ENCODE data around the gene SEMA6B. TPM values are rescaled to one million over a fixed set of nuclear protein-coding genes. Genes with fewer than 3 reads are reported as not detected.

SEMA6B gene
- total and polyA plus RNA-seq, 2 donors, result 5.4 to 14.1 TPM

DNA sequence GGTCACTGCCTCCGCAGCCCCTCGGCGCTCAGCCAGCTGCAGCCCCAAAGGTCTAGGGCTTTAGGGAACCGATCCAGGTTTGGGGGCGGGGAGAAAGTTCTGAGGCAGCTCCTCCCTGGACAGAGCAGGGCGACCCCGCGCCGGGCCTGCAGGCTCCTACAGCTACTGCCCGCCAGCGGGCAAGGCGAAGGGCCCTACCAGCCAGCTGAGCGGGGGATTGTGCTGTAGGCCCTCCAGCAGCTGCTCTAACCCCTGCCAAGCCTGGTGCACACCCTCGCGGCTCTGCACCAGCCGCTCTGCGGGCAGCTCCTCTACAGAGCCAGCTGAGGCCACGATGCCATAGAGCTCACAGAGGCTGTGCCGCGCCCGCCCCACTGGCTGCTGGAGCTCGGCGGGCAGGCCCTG, 55.2 kb downstream of the SEMA6B start:
- no peaks in the 10 kb centered on the region for H3K36me3 ChIP-seq (ENCODE audit: insufficient read depth)
- H3K27ac ChIP-seq (ENCODE audit: low read depth), result no peak overlapping the region
- 86% methylated on average over 23 of the region's 23 CpGs for WGBS
- DNase-seq (ENCODE audit: extremely low spot score), result no peak
- H3K4me3 ChIP-seq (ENCODE audit: low read depth, low read length), result no peak overlapping the region
- no peaks in the 10 kb centered on the region for H3K4me1 ChIP-seq (ENCODE audit: insufficient read depth)

- H3K27ac ChIP-seq (ENCODE audit: low read depth), result no peak overlapping the region
- no peaks in the 10 kb centered on the region for H3K4me1 ChIP-seq (ENCODE audit: insufficient read depth)
- DNase-seq (ENCODE audit: extremely low spot score), result no peak
- 88% methylated on average over 10 of the region's 10 CpGs for WGBS
- H3K4me3 ChIP-seq (ENCODE audit: low read depth, low read length), result no peak overlapping the region
- H3K36me3 ChIP-seq (ENCODE audit: insufficient read depth), result no peaks in the 10 kb centered on the region
Observed at GRCh38 chr19:4503825-4504170, 55.7 kb downstream of the SEMA6B start.

DNA sequence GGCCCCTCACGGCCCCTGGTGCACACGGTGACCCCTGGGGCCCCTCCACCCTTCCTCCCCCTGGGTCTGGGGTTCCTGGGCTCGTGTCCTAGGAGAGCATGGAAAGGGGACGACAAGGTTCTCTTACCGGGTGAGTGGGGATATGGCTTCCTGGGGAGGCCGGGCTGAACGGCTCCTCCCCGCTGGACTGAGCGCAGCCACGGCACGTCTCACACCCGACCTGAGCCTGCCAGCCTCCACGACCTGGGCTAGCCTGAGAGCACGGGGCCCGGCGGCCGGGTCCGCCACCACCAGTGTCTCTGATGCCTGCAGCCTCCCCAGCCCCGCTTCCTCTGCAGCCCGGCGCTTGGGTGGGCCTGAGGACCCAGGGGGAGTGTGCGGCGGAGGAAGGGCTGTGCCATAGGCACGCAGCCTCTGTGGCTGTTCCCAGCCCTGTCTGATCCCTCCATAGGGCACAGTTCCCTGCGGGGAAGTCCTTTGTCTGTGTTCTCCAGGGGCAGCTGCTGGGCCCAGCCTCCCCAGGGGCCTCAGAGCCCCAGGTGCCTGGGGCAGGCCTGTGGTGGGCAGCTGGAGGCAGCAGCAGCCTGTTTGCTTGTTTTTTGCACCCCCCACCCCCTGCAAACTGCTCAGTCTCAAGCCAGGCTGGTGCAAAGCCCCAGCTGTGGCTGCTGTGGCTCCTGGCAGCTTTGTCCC, 56.2 kb downstream of the SEMA6B start:
- Histone ChIP-seq H3K4me3 (ENCODE audit: low read depth, low read length) (no peak overlapping the region), H3K27ac (ENCODE audit: low read depth) (no peak overlapping the region), H3K4me1 (ENCODE audit: insufficient read depth) (no peaks in the 10 kb centered on the region), H3K36me3 (ENCODE audit: insufficient read depth) (peaks cover 2% of the 10 kb centered on the region)
- no peak for DNase-seq (ENCODE audit: extremely low spot score)
- 86% methylated on average over 25 of the region's 25 CpGs for WGBS

DNA sequence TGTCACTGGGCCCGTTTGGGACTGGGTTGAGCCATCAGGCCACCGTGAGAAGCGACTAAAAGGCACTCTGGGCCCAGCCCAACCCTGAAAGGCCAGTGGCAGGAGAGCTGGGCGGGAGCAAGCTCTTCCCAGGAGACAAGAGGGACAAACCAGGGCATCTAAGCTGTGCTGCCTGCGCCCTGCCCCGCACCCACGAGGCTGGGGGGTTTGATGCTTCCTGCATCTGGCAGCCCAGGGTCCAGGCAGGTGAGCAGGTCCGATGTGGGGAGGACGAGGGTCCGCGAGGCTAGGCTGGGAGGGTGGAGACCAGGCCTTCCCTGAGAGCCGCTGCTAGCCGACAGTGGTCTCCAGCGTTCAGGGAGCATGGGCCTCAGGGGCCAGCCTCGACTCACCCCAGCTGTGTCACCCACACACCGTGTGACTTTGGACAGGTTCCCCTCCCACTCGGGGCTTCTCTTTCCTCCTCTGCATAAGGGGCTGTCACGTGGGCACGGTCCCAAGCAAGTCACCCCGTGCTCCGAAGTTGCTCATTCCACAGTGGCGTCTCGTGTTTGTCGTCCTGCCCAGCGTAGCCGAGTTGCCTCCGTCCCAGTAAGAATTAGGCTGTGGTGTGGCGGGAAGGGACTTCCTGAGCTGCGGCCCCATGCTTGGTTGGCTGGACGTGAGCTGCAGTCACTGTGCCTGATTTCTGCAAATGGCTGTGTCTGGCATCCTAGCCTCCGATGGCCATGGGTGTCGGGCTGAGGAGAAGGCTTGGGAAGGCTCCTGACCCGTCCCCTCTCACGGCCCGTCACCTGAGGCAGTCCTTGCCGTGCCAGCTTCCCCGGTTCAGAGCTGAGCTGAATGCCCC, 57.0 kb downstream of the SEMA6B start:
- Histone ChIP-seq H3K4me1 (ENCODE audit: insufficient read depth) (no peaks in the 10 kb centered on the region), H3K27ac (ENCODE audit: low read depth) (no peak overlapping the region), H3K36me3 (ENCODE audit: insufficient read depth) (peaks cover 5% of the 10 kb centered on the region), H3K4me3 (ENCODE audit: low read depth, low read length) (no peak overlapping the region)
- WGBS, result 84% methylated on average over 37 of the region's 37 CpGs
- DNase-seq (ENCODE audit: extremely low spot score), result no peak

DNA sequence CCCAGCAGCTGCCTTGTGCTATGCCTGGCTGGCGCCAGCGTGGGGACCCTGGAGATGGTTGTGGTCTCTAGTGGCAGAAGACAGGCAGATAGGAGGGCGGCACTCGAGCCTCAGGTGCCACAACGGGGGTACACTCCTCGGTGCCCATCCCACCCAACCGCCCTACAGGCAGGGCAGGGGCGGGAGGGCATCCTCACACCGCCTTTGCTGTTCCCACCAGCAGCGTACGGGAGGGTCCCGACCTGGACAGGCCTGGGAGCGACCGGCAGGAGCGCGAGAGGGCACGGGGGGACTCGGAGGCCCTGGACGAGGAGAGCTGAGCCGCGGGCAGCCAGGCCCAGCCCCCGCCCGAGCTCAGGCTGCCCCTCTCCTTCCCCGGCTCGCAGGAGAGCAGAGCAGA, 57.8 kb downstream of the SEMA6B start:
- no peak for DNase-seq (ENCODE audit: extremely low spot score)
- WGBS, result 83% methylated on average over 25 of the region's 25 CpGs
- Histone ChIP-seq H3K27ac (ENCODE audit: low read depth) (no peak overlapping the region), H3K4me3 (ENCODE audit: low read depth, low read length) (no peak overlapping the region), H3K4me1 (ENCODE audit: insufficient read depth) (no peaks in the 10 kb centered on the region), H3K36me3 (ENCODE audit: insufficient read depth) (peaks cover 5% of the 10 kb centered on the region)

GRCh38 chr19:4500841-4501591, 58.5 kb downstream of the SEMA6B start:
- no peak for DNase-seq (ENCODE audit: extremely low spot score)
- peaks cover 9% of the 10 kb centered on the region for H3K36me3 ChIP-seq (ENCODE audit: insufficient read depth)
- no peak overlapping the region for H3K4me3 ChIP-seq (ENCODE audit: low read depth, low read length)
- 92% methylated on average over 29 of the region's 29 CpGs for WGBS
- H3K27ac ChIP-seq (ENCODE audit: low read depth), result no peak overlapping the region
- no peaks in the 10 kb centered on the region for H3K4me1 ChIP-seq (ENCODE audit: insufficient read depth)

DNA sequence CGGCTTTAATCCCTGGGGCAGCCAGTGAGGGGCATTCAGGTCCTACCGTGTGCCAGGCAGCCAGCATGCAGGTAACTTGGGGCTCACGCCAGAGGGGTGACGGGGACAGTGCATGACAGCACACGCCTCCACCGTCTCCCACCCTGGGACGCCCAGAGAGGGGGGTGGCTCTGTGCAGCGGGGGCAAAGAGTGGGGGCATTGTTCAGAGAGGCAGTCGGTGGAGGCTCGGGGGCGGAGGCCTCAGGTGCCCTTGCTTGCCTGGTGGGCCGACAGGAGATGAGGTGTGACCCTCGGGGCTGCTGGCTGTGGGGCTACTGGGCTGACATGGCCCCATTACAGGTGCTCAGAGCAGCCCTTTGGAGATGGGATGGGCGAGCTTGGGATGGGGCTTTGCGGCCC, 59.6 kb downstream of the SEMA6B start:
- H3K27ac ChIP-seq (ENCODE audit: low read depth), result no peak overlapping the region

DNA sequence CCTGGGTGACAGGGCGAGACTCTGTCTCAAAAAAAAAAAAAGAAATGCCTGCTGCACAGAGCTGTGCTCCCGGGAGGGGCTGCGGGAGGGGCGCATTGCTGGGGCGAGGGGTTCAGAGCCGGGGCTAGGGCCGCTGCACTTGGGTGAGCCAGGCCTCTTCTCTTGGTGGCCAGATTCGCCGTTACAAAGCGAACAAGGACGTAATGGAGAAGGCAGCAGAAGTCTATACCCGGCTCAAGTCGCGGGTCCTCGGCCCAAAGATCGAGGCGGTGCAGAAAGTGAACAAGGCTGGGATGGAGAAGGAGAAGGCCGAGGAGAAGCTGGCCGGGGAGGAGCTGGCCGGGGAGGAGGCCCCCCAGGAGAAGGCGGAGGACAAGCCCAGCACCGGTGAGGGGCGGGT, 60.2 kb downstream of the SEMA6B start:
- DNase-seq (ENCODE audit: extremely low spot score), result no peak
- H3K27ac ChIP-seq (ENCODE audit: low read depth), result no peak overlapping the region
- 96% methylated on average over 23 of the region's 23 CpGs for WGBS
- no peaks in the 10 kb centered on the region for H3K4me1 ChIP-seq (ENCODE audit: insufficient read depth)
- H3K36me3 ChIP-seq (ENCODE audit: insufficient read depth), result peaks cover 10% of the 10 kb centered on the region
- H3K4me3 ChIP-seq (ENCODE audit: low read depth, low read length), result no peak overlapping the region

More for the DNA sequence above, 59.6 kb downstream of the SEMA6B start:
- no peak for DNase-seq (ENCODE audit: extremely low spot score)
- H3K4me3 ChIP-seq (ENCODE audit: low read depth, low read length), result no peak overlapping the region
- H3K36me3 ChIP-seq (ENCODE audit: insufficient read depth), result peaks cover 9% of the 10 kb centered on the region
- no peaks in the 10 kb centered on the region for H3K4me1 ChIP-seq (ENCODE audit: insufficient read depth)
- whole genome bisulfite sequencing, result 95% methylated on average over 15 of the region's 15 CpGs

DNA sequence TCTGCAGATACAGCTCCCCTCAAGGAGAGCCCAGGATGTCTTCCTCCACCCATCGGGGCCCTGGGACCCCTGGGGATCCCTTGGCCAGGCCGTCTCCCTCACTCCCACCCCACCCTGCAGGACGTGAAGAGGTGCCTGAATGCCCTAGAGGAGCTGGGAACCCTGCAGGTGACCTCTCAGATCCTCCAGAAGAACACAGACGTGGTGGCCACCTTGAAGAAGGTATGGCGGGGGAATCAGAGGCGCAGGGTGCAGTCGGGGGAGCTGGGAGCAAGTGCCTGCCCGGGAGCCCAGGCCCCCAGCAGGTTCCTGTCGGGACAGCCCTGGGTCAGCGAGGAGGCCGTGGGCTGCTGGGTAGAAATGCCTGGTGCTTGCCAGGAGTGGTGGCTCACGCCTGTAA, 60.8 kb downstream of the SEMA6B start:
- 95% methylated on average over 12 of the region's 12 CpGs for WGBS
- peaks cover 17% of the 10 kb centered on the region for H3K36me3 ChIP-seq (ENCODE audit: insufficient read depth)
- no peak for DNase-seq (ENCODE audit: extremely low spot score)
- H3K27ac ChIP-seq (ENCODE audit: low read depth), result no peak overlapping the region
- no peaks in the 10 kb centered on the region for H3K4me1 ChIP-seq (ENCODE audit: insufficient read depth)
- H3K4me3 ChIP-seq (ENCODE audit: low read depth, low read length), result no peak overlapping the region

GRCh38 chr19:4497770-4498389, 61.6 kb downstream of the SEMA6B start:
- WGBS, result 91% methylated on average over 25 of the region's 25 CpGs

GRCh38 chr19:4496304-4496703, 63.2 kb downstream of the SEMA6B start:
- Histone ChIP-seq H3K36me3 (ENCODE audit: insufficient read depth) (peaks cover 21% of the 10 kb centered on the region), H3K27ac (ENCODE audit: low read depth) (no peak overlapping the region), H3K4me3 (ENCODE audit: low read depth, low read length) (no peak overlapping the region), H3K4me1 (ENCODE audit: insufficient read depth) (no peaks in the 10 kb centered on the region)
- WGBS, result 87% methylated on average over 18 of the region's 18 CpGs
- DNase-seq (ENCODE audit: extremely low spot score), result no peak

More at GRCh38 chr19:4497770-4498389, 61.6 kb downstream of the SEMA6B start:
- H3K36me3 ChIP-seq (ENCODE audit: insufficient read depth), result peaks cover 18% of the 10 kb centered on the region
- H3K4me3 ChIP-seq (ENCODE audit: low read depth, low read length), result no peak overlapping the region
- H3K27ac ChIP-seq (ENCODE audit: low read depth), result no peak overlapping the region
- DNase-seq (ENCODE audit: extremely low spot score), result no peak
- no peaks in the 10 kb centered on the region for H3K4me1 ChIP-seq (ENCODE audit: insufficient read depth)

GRCh38 chr19:4495471-4495870, 64.0 kb downstream of the SEMA6B start:
- DNase-seq (ENCODE audit: extremely low spot score), result no peak
- no peaks in the 10 kb centered on the region for H3K4me1 ChIP-seq (ENCODE audit: insufficient read depth)
- no peak overlapping the region for H3K4me3 ChIP-seq (ENCODE audit: low read depth, low read length)
- 90% methylated on average over 12 of the region's 12 CpGs for WGBS
- peaks cover 22% of the 10 kb centered on the region for H3K36me3 ChIP-seq (ENCODE audit: insufficient read depth)
- H3K27ac ChIP-seq (ENCODE audit: low read depth), result no peak overlapping the region

GRCh38 chr19:4494691-4495064, 64.8 kb downstream of the SEMA6B start:
- no peak overlapping the region for H3K4me3 ChIP-seq (ENCODE audit: low read depth, low read length)
- H3K36me3 ChIP-seq (ENCODE audit: insufficient read depth), result peaks cover 22% of the 10 kb centered on the region
- no peak overlapping the region for H3K27ac ChIP-seq (ENCODE audit: low read depth)
- WGBS, result 97% methylated on average over 8 of the region's 8 CpGs
- H3K4me1 ChIP-seq (ENCODE audit: insufficient read depth), result no peaks in the 10 kb centered on the region
- no peak for DNase-seq (ENCODE audit: extremely low spot score)

Measured in urinary bladder (tissue), 4 donors.